Middle frontal gyrus (tissue), 1 donor: Measurements from ENCODE around the gene TCF3.
"Not testable (repeated sequence)": the region's sequence is repeated elsewhere in the genome, so short reads cannot be mapped to it uniquely, and the experiment has no call there.

Experiments used
- DNase-seq: peaks from one replicate; pipeline ENCODE4 v3.0.0-alpha.2; 2015; ENCODE audit warnings: low spot score; ENCODE audit errors: extremely low spot score

Gene TCF3

GRCh38 chr19:1651568-1652291 is 685 bp downstream of the TCF3 start:
- DNase-seq: no peak

GRCh38 chr19:1650650-1651567 is 1.5 kb downstream of the TCF3 start:
- no peak for DNase-seq

- DNase-seq: no peak
Observed at GRCh38 chr19:1649706-1650649, 2.4 kb downstream of the TCF3 start.

- DNase-seq: no peak
Observed at GRCh38 chr19:1648920-1649541, 3.4 kb downstream of the TCF3 start.

- DNase-seq: no peak
Observed at GRCh38 chr19:1648459-1648849, 4.0 kb downstream of the TCF3 start.

- DNase-seq: no peak
Observed at GRCh38 chr19:1647501-1648458, 4.6 kb downstream of the TCF3 start.

- DNase-seq: no peak
Observed at GRCh38 chr19:1646659-1647453, 5.6 kb downstream of the TCF3 start.

GRCh38 chr19:1646149-1646548 is 6.3 kb downstream of the TCF3 start:
- no peak for DNase-seq

GRCh38 chr19:1645299-1645698 is 7.1 kb downstream of the TCF3 start:
- DNase-seq: no peak

GRCh38 chr19:1644070-1644469 is 8.3 kb downstream of the TCF3 start:
- DNase-seq: no peak

- not testable (repeated sequence) for DNase-seq
Observed at GRCh38 chr19:1640893-1641448, 11.4 kb downstream of the TCF3 start.

- DNase-seq: no peak
Observed at GRCh38 chr19:1636325-1637236, 15.8 kb downstream of the TCF3 start.

- DNase-seq: no peak
Observed at GRCh38 chr19:1634938-1635243, 17.5 kb downstream of the TCF3 start.

- DNase-seq: no peak
Observed at GRCh38 chr19:1634242-1634937, 18.0 kb downstream of the TCF3 start.

- no peak for DNase-seq
Observed at GRCh38 chr19:1633269-1633826, 19.1 kb downstream of the TCF3 start.

- DNase-seq: no peak
Observed at GRCh38 chr19:1632462-1633268, 19.8 kb downstream of the TCF3 start.
